Loucy (cell line): ENCODE results near the gene BTNL9.

Experiments
- H2AFZ ChIP-seq: fragments of 200-600 bp; sonication (generic); 2 replicates; pipeline ENCODE4 v1.6.0; 2016; ENCODE audit warnings: antibody characterized with exemption, mild to moderate bottlenecking, low read length, moderate library complexity
- H3F3A ChIP-seq: fragments of 200-600 bp; 2 replicates; pipeline ENCODE4 v1.6.0; 2016; ENCODE audit warnings: antibody characterized with exemption, low read depth, mild to moderate bottlenecking
- H3K27me3 ChIP-seq: fragments of 200-600 bp; sonication (generic); 2 replicates; pipeline ENCODE4 v1.6.1; 2014; ENCODE audit warnings: low read length, mild to moderate bottlenecking; ENCODE audit not compliant: insufficient read depth, poor library complexity, severe bottlenecking
- H3K36me3 ChIP-seq: fragments of 200-600 bp; sonication (generic); 2 replicates; pipeline ENCODE4 v1.6.1; 2016; ENCODE audit warnings: low read length; ENCODE audit not compliant: insufficient read depth
- H3K4me1 ChIP-seq: fragments of 200-600 bp; sonication (generic); 2 replicates; pipeline ENCODE4 v1.5.1; 2014; ENCODE audit warnings: low read length, mild to moderate bottlenecking; ENCODE audit not compliant: insufficient read depth, poor library complexity, severe bottlenecking
- H3K4me2 ChIP-seq: fragments of 200-600 bp; sonication (generic); 2 replicates; pipeline ENCODE4 v1.6.0; 2014; ENCODE audit warnings: antibody characterized with exemption, low read length, low read depth, mild to moderate bottlenecking; ENCODE audit not compliant: poor library complexity, severe bottlenecking
- H3K4me3 ChIP-seq: fragments of 200-600 bp; sonication (generic); 2 replicates; pipeline ENCODE4 v1.5.1; 2014; ENCODE audit warnings: low read length, mild to moderate bottlenecking, mixed read lengths; ENCODE audit not compliant: poor library complexity, severe bottlenecking
- H3K79me2 ChIP-seq: fragments of 200-600 bp; sonication (generic); 2 replicates; pipeline ENCODE4 v1.6.1; 2014; ENCODE audit warnings: low read length; ENCODE audit not compliant: insufficient read depth
- H3K9ac ChIP-seq: fragments of 200-600 bp; sonication (generic); 2 replicates; pipeline ENCODE4 v1.6.0; 2014; ENCODE audit warnings: mild to moderate bottlenecking, low read depth, low read length, moderate library complexity; ENCODE audit not compliant: poor library complexity, severe bottlenecking
- H3K9me2 ChIP-seq: fragments of 200-600 bp; sonication (generic); replicated peaks from 2 replicates; pipeline ENCODE4 v1.6.1; 2016; ENCODE audit warnings: low read depth, low read length, mixed read lengths
- H3K9me3 ChIP-seq: fragments of 200-600 bp; sonication (generic); 2 replicates; pipeline ENCODE4 v1.6.1; 2014; ENCODE audit warnings: mild to moderate bottlenecking, antibody characterized with exemption, low read length, low read depth; ENCODE audit not compliant: insufficient read depth
- H4K20me1 ChIP-seq: fragments of 200-600 bp; sonication (generic); 2 replicates; pipeline ENCODE4 v1.6.0; 2014; ENCODE audit warnings: antibody characterized with exemption, low read length, mild to moderate bottlenecking; ENCODE audit not compliant: insufficient read depth, poor library complexity, severe bottlenecking
- CTCF ChIP-seq: fragments of 200-600 bp; sonication (generic); conservative IDR thresholded peaks from 2 replicates; pipeline ENCODE4 v1.5.1; 2014; ENCODE audit warnings: mild to moderate bottlenecking, antibody characterized with exemption, low read length
- EZH2phosphoT487 ChIP-seq: fragments of 200-600 bp; IDR thresholded peaks from 2 replicates; pipeline ENCODE4 v1.6.1; 2018; ENCODE audit warnings: antibody characterized with exemption, mild to moderate bottlenecking, moderate library complexity, borderline replicate concordance

Gene BTNL9

GRCh38 chr5:181040631-181040945 lies 522 bp downstream of the BTNL9 start:
- Histone ChIP-seq H3K4me2 (no peak overlapping the region), H3K4me3 (no peak overlapping the region), H4K20me1 (no peaks in the 10 kb centered on the region), H3K9ac (no peak overlapping the region), H3K9me3 (no peaks in the 10 kb centered on the region), H3K79me2 (no peaks in the 10 kb centered on the region), H3F3A (no peaks in the 10 kb centered on the region), H2AFZ (no peak overlapping the region), H3K9me2 (no peaks in the 10 kb centered on the region), H3K27me3 (no peaks in the 10 kb centered on the region), H3K36me3 (no peaks in the 10 kb centered on the region), H3K4me1 (peaks cover 3% of the 10 kb centered on the region)
- TF ChIP-seq EZH2phosphoT487, result no peak
- TF ChIP-seq CTCF, result no peak

- Histone ChIP-seq H3K9me2 (no peaks in the 10 kb centered on the region), H3K4me2 (no peak overlapping the region), H4K20me1 (no peaks in the 10 kb centered on the region), H3K27me3 (no peaks in the 10 kb centered on the region), H3F3A (no peaks in the 10 kb centered on the region), H3K9ac (no peak overlapping the region), H3K79me2 (no peaks in the 10 kb centered on the region), H2AFZ (no peak overlapping the region), H3K4me3 (no peak overlapping the region), H3K36me3 (no peaks in the 10 kb centered on the region), H3K4me1 (peaks cover 3% of the 10 kb centered on the region), H3K9me3 (no peaks in the 10 kb centered on the region)
- TF ChIP-seq EZH2phosphoT487 (no peak), CTCF (no peak)
Measured at GRCh38 chr5:181041043-181041442, 977 bp downstream of the BTNL9 start.

GRCh38 chr5:181042036-181042713 lies 2.1 kb downstream of the BTNL9 start:
- Histone ChIP-seq H3K4me2 (no peak overlapping the region), H3K4me3 (no peak overlapping the region), H3K9me3 (no peaks in the 10 kb centered on the region), H3K9ac (no peak overlapping the region), H3K4me1 (peaks cover 3% of the 10 kb centered on the region), H3K27me3 (no peaks in the 10 kb centered on the region), H3F3A (no peaks in the 10 kb centered on the region), H4K20me1 (no peaks in the 10 kb centered on the region), H3K36me3 (no peaks in the 10 kb centered on the region), H2AFZ (no peak overlapping the region), H3K79me2 (no peaks in the 10 kb centered on the region), H3K9me2 (no peaks in the 10 kb centered on the region)
- TF ChIP-seq CTCF (no peak), EZH2phosphoT487 (no peak)
